A549 (cell line): ENCODE data around the gene LRRC36.

Experiments used
- CBX2 ChIP-seq: fragments of 200-600 bp; sonication (generic); IDR thresholded peaks from 2 replicates; pipeline ENCODE4 v1.6.1; 2016; ENCODE audit warnings: low read depth, mild to moderate bottlenecking, borderline replicate concordance
- CEBPB ChIP-seq, 2 experiments: fragments of >200 bp in 1 of 2; sonication (Bioruptor Twin) in 1 of 2; formaldehyde crosslinking in 1 of 2; IDR thresholded peaks; 2 replicates each; pipeline ENCODE4 v1.6.1; 2012 to 2016
- CHD4 ChIP-seq: fragments of 200-600 bp; sonication (generic); IDR thresholded peaks from 2 replicates; pipeline ENCODE4 v1.6.1; 2016; ENCODE audit warnings: antibody characterized with exemption, mild to moderate bottlenecking, borderline replicate concordance
- CTCF ChIP-seq: fragments of >200 bp; sonication (Bioruptor Twin); formaldehyde crosslinking; IDR thresholded peaks from 3 replicates; pipeline ENCODE4 v1.5.1; 2016
- EP300 ChIP-seq, 2 experiments: fragments of >200 bp; sonication (Bioruptor Twin); formaldehyde crosslinking; IDR thresholded peaks; 2 replicates in 1 of 2; 3 replicates in 1 of 2; pipeline ENCODE4 v1.6.1; 2016 to 2017
- KDM1A ChIP-seq: fragments of 200-600 bp; sonication (generic); IDR thresholded peaks from 2 replicates; pipeline ENCODE4 v1.6.1; 2016; ENCODE audit warnings: low read depth, mild to moderate bottlenecking
- MAX ChIP-seq: IDR thresholded peaks from 2 replicates; pipeline ENCODE4 v1.6.1; 2012
- POLR2A ChIP-seq: IDR thresholded peaks from 2 replicates; pipeline ENCODE4 v1.6.1; 2012; ENCODE audit warnings: mild to moderate bottlenecking, low read length
- RNF2 ChIP-seq: fragments of 200-600 bp; sonication (generic); IDR thresholded peaks from 2 replicates; pipeline ENCODE4 v1.6.1; 2016; ENCODE audit warnings: low read depth, mild to moderate bottlenecking, antibody characterized with exemption, moderate library complexity, borderline replicate concordance
- SREBF2 ChIP-seq: fragments of 450-650 bp; IDR thresholded peaks from 2 replicates; pipeline ENCODE4 v1.6.1; 2014; ENCODE audit warnings: mild to moderate bottlenecking, moderate library complexity
- USF2 ChIP-seq: fragments of 450-650 bp; IDR thresholded peaks from 2 replicates; pipeline ENCODE4 v1.6.1; 2014; ENCODE audit warnings: antibody characterized with exemption
- ZFP36 ChIP-seq: fragments of 450-650 bp; IDR thresholded peaks from 2 replicates; pipeline ENCODE4 v1.6.1; 2014; ENCODE audit warnings: borderline replicate concordance; ENCODE audit not compliant: partially characterized antibody
- ZNF302 ChIP-seq: fragments of 250-450 bp; sonication (Bioruptor Pico); IDR thresholded peaks from 2 replicates; pipeline ENCODE4 v1.9.0; 2021; ENCODE audit warnings: inconsistent platforms, mild to moderate bottlenecking, moderate library complexity

- no peak for TF ChIP-seq POLR2A
- no peak for TF ChIP-seq CTCF
- TF ChIP-seq SREBF2 = no peak
- TF ChIP-seq RNF2 = no peak
- no peak for TF ChIP-seq USF2
- TF ChIP-seq MAX = no peak
- TF ChIP-seq KDM1A = no peak
- TF ChIP-seq ZFP36 = no peak
- no peak for TF ChIP-seq EP300 (IDR thresholded peaks at IDR 0.05)
- no peak for TF ChIP-seq ZNF302 (CRISPR knock-in tag)
- no peak for TF ChIP-seq CHD4
- no peak for TF ChIP-seq CEBPB (IDR thresholded peaks at IDR 0.05)
- TF ChIP-seq CBX2 = no peak
Observed at GRCh38 chr16:67425061-67425460, 98.4 kb downstream of the LRRC36 start.
